ENCODE results near the gene CLIP1.
"Not testable (repeated sequence)": the region's sequence is repeated elsewhere in the genome, so short reads cannot be mapped to it uniquely, and the experiment has no call there.

Gene CLIP1

GRCh38 chr12:122402264-122402663, 20.2 kb downstream of the CLIP1 start:
- no peak for DNase-seq (ENCODE audit: low read depth)
- TF ChIP-seq CTCF (IDR thresholded peaks at IDR 0.05; ENCODE audit: insufficient read depth, low read depth, low read length, missing control alignments) = no peak
- H3K4me3 ChIP-seq (ENCODE audit: low read depth, low read length) = no peak overlapping the region

- DNase-seq (ENCODE audit: low read depth) = peak; percentile 87
- TF ChIP-seq CTCF (IDR thresholded peaks at IDR 0.05; ENCODE audit: insufficient read depth, low read depth, low read length, missing control alignments) = peak; percentile 59
- no peak overlapping the region; the same call in 1 of the 2 replicates for H3K4me3 ChIP-seq (ENCODE audit: low read depth, low read length)
Observed at GRCh38 chr12:122399592-122400373, 22.7 kb downstream of the CLIP1 start.

GRCh38 chr12:122399254-122399591, 23.2 kb downstream of the CLIP1 start:
- TF ChIP-seq CTCF (IDR thresholded peaks at IDR 0.05; ENCODE audit: insufficient read depth, low read depth, low read length, missing control alignments) = no peak
- H3K4me3 ChIP-seq (ENCODE audit: low read depth, low read length) = no peak overlapping the region
- no peak for DNase-seq (ENCODE audit: low read depth)

- DNase-seq (ENCODE audit: low read depth); H3K4me3 ChIP-seq (ENCODE audit: low read depth, low read length): not testable (repeated sequence)
Observed at GRCh38 chr12:122397981-122398380, 24.5 kb downstream of the CLIP1 start.

GRCh38 chr12:122395319-122395718, 27.1 kb downstream of the CLIP1 start:
- DNase-seq (ENCODE audit: low read depth) = no peak
- no peak overlapping the region for H3K4me3 ChIP-seq (ENCODE audit: low read depth, low read length)
- TF ChIP-seq CTCF (IDR thresholded peaks at IDR 0.05; ENCODE audit: insufficient read depth, low read depth, low read length, missing control alignments) = no peak

GRCh38 chr12:122394626-122395194, 27.8 kb downstream of the CLIP1 start:
- TF ChIP-seq CTCF (IDR thresholded peaks at IDR 0.05; ENCODE audit: insufficient read depth, low read depth, low read length, missing control alignments) = no peak
- H3K4me3 ChIP-seq (ENCODE audit: low read depth, low read length) = no peak overlapping the region
- no peak for DNase-seq (ENCODE audit: low read depth)

GRCh38 chr12:122393817-122394216, 28.7 kb downstream of the CLIP1 start:
- TF ChIP-seq CTCF (IDR thresholded peaks at IDR 0.05; ENCODE audit: insufficient read depth, low read depth, low read length, missing control alignments) = no peak
- no peak overlapping the region for H3K4me3 ChIP-seq (ENCODE audit: low read depth, low read length)
- no peak for DNase-seq (ENCODE audit: low read depth)
